ENCODE data around the gene GPD2.

DNA sequence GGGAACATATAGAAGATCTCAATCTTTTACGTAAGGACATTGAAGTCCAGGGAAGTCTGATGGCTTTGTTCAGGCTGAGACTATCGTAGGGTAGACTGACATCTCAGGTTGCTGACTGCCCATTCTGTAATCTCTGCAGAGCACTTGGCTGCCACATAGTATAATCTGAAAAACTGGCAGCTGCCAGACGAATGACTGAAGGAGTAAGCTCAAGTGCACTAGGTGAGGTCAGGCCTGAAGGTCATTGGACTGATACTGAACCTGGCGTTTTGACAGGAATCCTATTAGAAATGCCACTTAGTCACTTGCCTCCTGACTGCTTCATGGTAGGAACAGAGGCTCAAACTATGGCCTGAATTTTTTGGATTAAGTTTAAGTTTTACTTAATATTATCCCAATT lies 23.5 kb downstream of the GPD2 start:
- TF ChIP-seq BACH2 (CRISPR knock-in tag; IDR thresholded peaks at IDR 0.05; ENCODE audit: borderline replicate concordance) (no peak), OSR1 (CRISPR knock-in tag; IDR thresholded peaks at IDR 0.05) (no peak), SNAI2 (CRISPR knock-in tag; IDR thresholded peaks at IDR 0.05) (no peak), ARNTL (CRISPR knock-in tag; IDR thresholded peaks at IDR 0.05; ENCODE audit: borderline replicate concordance, low read depth) (no peak), RARB (CRISPR knock-in tag; IDR thresholded peaks at IDR 0.05) (no peak), ZNF70 (CRISPR knock-in tag; IDR thresholded peaks at IDR 0.05) (no peak), PPARA (CRISPR knock-in tag; IDR thresholded peaks at IDR 0.05; ENCODE audit: borderline replicate concordance) (no peak), ZFP30 (CRISPR knock-in tag; IDR thresholded peaks at IDR 0.05) (no peak)
- TF ChIP-seq, protein P1, sequence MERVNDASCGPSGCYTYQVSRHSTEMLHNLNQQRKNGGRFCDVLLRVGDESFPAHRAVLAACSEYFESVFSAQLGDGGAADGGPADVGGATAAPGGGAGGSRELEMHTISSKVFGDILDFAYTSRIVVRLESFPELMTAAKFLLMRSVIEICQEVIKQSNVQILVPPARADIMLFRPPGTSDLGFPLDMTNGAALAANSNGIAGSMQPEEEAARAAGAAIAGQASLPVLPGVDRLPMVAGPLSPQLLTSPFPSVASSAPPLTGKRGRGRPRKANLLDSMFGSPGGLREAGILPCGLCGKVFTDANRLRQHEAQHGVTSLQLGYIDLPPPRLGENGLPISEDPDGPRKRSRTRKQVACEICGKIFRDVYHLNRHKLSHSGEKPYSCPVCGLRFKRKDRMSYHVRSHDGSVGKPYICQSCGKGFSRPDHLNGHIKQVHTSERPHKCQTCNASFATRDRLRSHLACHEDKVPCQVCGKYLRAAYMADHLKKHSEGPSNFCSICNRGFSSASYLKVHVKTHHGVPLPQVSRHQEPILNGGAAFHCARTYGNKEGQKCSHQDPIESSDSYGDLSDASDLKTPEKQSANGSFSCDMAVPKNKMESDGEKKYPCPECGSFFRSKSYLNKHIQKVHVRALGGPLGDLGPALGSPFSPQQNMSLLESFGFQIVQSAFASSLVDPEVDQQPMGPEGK (CRISPR knock-in tag; IDR thresholded peaks at IDR 0.05; ENCODE audit: borderline replicate concordance), result no peak
- TF ChIP-seq, protein P2, sequence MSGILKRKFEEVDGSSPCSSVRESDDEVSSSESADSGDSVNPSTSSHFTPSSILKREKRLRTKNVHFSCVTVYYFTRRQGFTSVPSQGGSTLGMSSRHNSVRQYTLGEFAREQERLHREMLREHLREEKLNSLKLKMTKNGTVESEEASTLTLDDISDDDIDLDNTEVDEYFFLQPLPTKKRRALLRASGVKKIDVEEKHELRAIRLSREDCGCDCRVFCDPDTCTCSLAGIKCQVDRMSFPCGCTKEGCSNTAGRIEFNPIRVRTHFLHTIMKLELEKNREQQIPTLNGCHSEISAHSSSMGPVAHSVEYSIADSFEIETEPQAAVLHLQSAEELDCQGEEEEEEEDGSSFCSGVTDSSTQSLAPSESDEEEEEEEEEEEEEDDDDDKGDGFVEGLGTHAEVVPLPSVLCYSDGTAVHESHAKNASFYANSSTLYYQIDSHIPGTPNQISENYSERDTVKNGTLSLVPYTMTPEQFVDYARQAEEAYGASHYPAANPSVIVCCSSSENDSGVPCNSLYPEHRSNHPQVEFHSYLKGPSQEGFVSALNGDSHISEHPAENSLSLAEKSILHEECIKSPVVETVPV (CRISPR knock-in tag; IDR thresholded peaks at IDR 0.05), result no peak

Measured in SK-N-SH treated with all-trans-retinoic acid at 6 μM for 48 hours (cell line).